Osteocyte (in vitro differentiated cells): Measurements from ENCODE around the gene CCDC175. TPM values are rescaled to one million over a fixed set of nuclear protein-coding genes. Genes with fewer than 3 reads are reported as not detected.
A peak's percentile ranks its signal among the peaks of the same experiment; 100 is the strongest.

Source experiments
- DNase-seq: peaks from one replicate; pipeline ENCODE4 v3.0.0; 2021; ENCODE audit warnings: mixed read lengths; ENCODE audit not compliant: unreplicated experiment; ENCODE audit errors: extremely low spot score
- H3K27ac Mint-ChIP-seq: one replicate; pipeline ENCODE4 v1.8.0; 2021; ENCODE audit warnings: mild to moderate bottlenecking, mixed read lengths; ENCODE audit not compliant: unreplicated experiment
- H3K27me3 Mint-ChIP-seq: one replicate; pipeline ENCODE4 v1.8.0; 2021; ENCODE audit warnings: mixed read lengths; ENCODE audit not compliant: unreplicated experiment
- H3K36me3 Mint-ChIP-seq: one replicate; pipeline ENCODE4 v1.8.0; 2021; ENCODE audit warnings: mixed read lengths; ENCODE audit not compliant: unreplicated experiment
- H3K4me1 Mint-ChIP-seq: one replicate; pipeline ENCODE4 v1.8.0; 2021; ENCODE audit warnings: mixed read lengths; ENCODE audit not compliant: unreplicated experiment
- H3K4me3 Mint-ChIP-seq: one replicate; pipeline ENCODE4 v1.8.0; 2021; ENCODE audit warnings: mild to moderate bottlenecking, moderate library complexity, mixed read lengths; ENCODE audit not compliant: unreplicated experiment
- H3K9me3 Mint-ChIP-seq: one replicate; pipeline ENCODE4 v1.8.0; 2021; ENCODE audit warnings: mixed read lengths; ENCODE audit not compliant: unreplicated experiment
- total RNA-seq: library from RNA; stranded (reverse); gene quantifications from 2 replicates; pipeline ENCODE4 v1.2.1, GENCODE V29; 2021
- TF ChIP-seq, protein P1 (sequence below): fragments of 200-600 bp; sonication (generic); IDR thresholded peaks from 2 replicates; pipeline ENCODE4 v1.5.0; 2021; ENCODE audit warnings: antibody characterized with exemption, mild to moderate bottlenecking, moderate library complexity

Gene CCDC175
- total RNA-seq, 1 donor from 2014 or later = not detected

DNA sequence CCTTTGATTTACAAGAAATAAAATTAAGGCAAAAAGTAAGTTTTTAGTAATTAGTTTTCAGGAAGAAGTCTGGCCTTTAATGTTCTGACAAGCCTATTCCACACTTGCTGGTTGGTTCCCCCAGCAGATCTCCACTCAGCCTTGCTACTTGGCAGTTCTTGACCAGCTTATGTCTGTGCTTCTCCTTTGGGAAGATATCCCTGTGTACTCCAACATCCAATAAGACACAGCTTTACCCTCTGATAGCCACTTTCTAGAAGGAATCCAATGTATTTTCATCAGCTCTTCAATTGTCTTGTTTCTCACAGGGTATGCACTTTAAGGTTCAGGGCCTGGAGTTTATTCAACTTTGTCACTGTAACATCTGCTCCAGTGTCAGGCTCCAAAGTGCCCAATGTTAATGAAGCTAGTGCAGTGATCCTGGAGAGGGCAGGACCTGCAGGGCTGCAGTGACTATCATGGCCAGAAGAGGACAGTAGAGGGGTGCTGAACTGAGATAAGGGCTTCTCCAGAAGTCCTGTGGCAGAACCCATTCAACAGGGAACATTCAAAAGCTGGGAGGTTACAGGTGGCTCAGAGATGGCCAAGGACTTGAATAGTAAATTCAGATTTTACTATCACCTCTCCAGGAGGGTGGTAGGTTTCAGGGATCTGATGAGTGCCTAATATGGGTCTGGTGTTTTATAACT, 69.4 kb downstream of the CCDC175 start:
- no peak overlapping the region for H3K27ac Mint-ChIP-seq
- DNase-seq = no peak
- no peaks in the 10 kb centered on the region for H3K4me1 Mint-ChIP-seq
- peaks cover 11% of the 10 kb centered on the region for H3K36me3 Mint-ChIP-seq
- no peak overlapping the region for H3K4me3 Mint-ChIP-seq
- H3K27me3 Mint-ChIP-seq = peaks cover 21% of the 10 kb centered on the region
- no peaks in the 10 kb centered on the region for H3K9me3 Mint-ChIP-seq
- TF ChIP-seq, protein P1, sequence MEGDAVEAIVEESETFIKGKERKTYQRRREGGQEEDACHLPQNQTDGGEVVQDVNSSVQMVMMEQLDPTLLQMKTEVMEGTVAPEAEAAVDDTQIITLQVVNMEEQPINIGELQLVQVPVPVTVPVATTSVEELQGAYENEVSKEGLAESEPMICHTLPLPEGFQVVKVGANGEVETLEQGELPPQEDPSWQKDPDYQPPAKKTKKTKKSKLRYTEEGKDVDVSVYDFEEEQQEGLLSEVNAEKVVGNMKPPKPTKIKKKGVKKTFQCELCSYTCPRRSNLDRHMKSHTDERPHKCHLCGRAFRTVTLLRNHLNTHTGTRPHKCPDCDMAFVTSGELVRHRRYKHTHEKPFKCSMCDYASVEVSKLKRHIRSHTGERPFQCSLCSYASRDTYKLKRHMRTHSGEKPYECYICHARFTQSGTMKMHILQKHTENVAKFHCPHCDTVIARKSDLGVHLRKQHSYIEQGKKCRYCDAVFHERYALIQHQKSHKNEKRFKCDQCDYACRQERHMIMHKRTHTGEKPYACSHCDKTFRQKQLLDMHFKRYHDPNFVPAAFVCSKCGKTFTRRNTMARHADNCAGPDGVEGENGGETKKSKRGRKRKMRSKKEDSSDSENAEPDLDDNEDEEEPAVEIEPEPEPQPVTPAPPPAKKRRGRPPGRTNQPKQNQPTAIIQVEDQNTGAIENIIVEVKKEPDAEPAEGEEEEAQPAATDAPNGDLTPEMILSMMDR = peak; percentile 67

- Mint-ChIP-seq H3K4me3 (no peak overlapping the region), H3K27me3 (no peaks in the 10 kb centered on the region), H3K27ac (no peak overlapping the region), H3K9me3 (no peaks in the 10 kb centered on the region), H3K36me3 (peaks cover 21% of the 10 kb centered on the region), H3K4me1 (no peaks in the 10 kb centered on the region)
- DNase-seq = no peak
- TF ChIP-seq, protein P1 = no peak
Observed at GRCh38 chr14:59503256-59503655, 73.4 kb downstream of the CCDC175 start.

DNA sequence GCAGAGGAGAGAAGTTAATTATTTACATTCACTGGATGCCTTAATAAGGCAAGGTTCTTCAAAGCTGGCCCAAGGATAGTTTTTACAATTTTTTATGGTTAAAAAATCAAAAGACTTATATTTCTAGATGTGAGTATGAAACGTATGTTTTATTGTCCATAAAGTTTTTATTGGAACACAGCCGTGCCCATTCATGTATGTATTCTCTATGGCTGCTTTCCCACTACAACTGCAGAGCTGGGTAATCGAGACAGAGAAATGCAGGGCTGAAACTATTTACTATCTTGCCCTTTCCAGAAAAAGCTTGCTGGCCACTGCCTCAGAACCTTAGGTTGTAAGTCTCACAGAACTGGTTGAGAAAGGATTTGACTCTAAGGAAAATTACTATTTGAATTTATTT, 75.9 kb downstream of the CCDC175 start:
- H3K9me3 Mint-ChIP-seq = no peaks in the 10 kb centered on the region
- H3K27me3 Mint-ChIP-seq = no peaks in the 10 kb centered on the region
- H3K36me3 Mint-ChIP-seq = peaks cover 24% of the 10 kb centered on the region
- TF ChIP-seq, protein P1 = no peak
- H3K27ac Mint-ChIP-seq = no peak overlapping the region
- no peak for DNase-seq
- H3K4me1 Mint-ChIP-seq = no peaks in the 10 kb centered on the region
- H3K4me3 Mint-ChIP-seq = no peak overlapping the region

DNA sequence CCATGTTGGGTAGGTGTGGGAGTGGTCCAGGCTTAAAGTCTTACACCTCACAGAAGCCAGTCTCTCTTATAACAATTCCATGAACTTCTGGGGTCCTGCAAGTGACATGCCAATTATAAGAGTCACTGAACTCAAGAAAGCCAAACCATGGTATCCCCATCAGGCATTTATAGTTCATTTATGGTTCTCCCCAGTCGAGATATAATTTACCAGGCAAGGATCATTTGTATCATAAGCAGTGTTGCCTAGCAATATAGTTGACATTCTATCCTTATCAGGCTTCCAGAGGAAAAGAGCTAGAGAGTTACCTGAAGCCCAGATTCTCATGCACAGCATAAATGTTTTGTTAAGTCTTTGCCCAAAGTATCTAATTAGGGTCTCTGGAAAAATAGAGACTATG, 84.2 kb downstream of the CCDC175 start:
- peaks cover 62% of the 10 kb centered on the region for H3K36me3 Mint-ChIP-seq
- no peaks in the 10 kb centered on the region for H3K27me3 Mint-ChIP-seq
- H3K4me3 Mint-ChIP-seq = no peak overlapping the region

DNA sequence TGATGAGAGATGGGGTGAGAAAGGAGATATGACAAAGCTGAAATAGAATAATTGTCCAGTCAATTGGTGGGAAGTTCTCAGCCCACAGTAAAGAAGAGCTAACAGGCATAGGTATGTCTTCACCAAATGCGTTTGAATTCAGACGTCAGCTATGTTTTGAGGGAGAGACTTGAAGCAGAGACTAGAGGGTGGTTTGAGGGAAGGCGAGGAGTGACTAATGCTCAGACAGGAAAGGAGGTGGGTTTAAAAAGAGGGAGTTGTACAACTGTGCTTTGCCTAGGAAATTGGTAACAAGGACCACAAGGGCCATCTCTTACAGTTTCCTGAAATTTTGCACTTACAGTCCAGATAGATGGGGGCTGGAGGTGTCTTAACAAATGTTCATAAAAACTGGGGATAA, 85.9 kb downstream of the CCDC175 start:
- peaks cover 62% of the 10 kb centered on the region for H3K36me3 Mint-ChIP-seq
- no peak for DNase-seq
- no peaks in the 10 kb centered on the region for H3K27me3 Mint-ChIP-seq
- no peaks in the 10 kb centered on the region for H3K9me3 Mint-ChIP-seq
- no peak overlapping the region for H3K27ac Mint-ChIP-seq
- no peak overlapping the region for H3K4me3 Mint-ChIP-seq
- H3K4me1 Mint-ChIP-seq = peaks cover 16% of the 10 kb centered on the region
- TF ChIP-seq, protein P1 = no peak

More for the DNA sequence above, 84.2 kb downstream of the CCDC175 start:
- no peak overlapping the region for H3K27ac Mint-ChIP-seq
- TF ChIP-seq, protein P1 = no peak
- H3K9me3 Mint-ChIP-seq = no peaks in the 10 kb centered on the region
- DNase-seq = no peak
- peaks cover 6% of the 10 kb centered on the region for H3K4me1 Mint-ChIP-seq
